HG02870 (cell line): ENCODE measurements around the gene RPS28.

Source experiments
- ATAC-seq: cut with Tn5 transposase; IDR thresholded peaks from one replicate; pipeline ENCODE4 v1.9.1; 2021; ENCODE audit warnings: mild to moderate bottlenecking, moderate library complexity; ENCODE audit not compliant: unreplicated experiment

Gene RPS28

GRCh38 chr19:8370176-8371010 is 49.1 kb downstream of the RPS28 start:
- no peak for ATAC-seq

GRCh38 chr19:8371011-8371804 is 49.9 kb downstream of the RPS28 start:
- ATAC-seq: no peak
